ENCODE results near the gene PRKCE. TPM values are rescaled to one million over a fixed set of nuclear protein-coding genes. Genes with fewer than 3 reads are reported as not detected.

Gene PRKCE
- total RNA-seq, 1 donor from 2014 or later, result 12.0 TPM

DNA sequence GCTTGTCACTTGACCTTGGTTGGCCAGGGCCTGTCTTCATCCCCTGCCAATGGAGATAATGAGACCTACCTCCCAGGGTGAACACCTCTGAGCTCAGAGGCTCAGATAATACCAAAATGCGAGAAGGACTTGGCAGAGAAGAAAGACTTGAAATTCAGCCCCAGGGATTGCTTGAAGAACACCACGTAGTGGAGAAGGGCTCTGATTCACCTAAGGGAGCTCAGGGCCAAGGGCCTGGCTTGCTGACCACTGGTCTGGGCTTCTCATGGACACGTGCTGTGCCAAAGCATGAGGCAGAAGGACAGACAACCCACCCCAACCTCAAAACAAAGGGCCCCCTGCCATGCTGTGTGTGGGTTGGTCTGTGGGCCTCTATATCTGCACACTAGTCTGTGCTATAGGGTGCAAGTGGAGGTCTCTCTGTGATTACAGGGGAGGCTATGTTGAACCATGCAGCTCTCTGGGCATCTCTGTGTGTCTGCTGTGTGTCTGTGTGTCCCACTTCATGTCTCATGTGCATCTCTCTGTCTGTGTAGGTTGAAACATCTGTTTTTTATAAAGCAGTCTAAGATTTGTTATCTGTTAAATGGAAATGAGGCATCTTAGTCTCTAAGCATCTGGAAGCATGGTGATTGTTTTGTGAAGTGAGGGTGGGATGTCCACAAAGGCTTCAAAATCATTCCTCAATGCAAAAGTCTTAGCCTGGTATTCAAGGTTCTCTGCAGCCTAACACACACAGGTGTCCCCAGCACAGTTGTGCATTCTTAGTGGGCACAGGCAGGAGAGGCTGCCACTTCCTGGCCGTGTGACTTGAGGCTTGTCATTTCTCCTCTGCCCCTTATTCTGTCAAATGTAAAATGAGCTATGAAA lies 584.8 kb downstream of the PRKCE start:
- DNase-seq (ENCODE audit: low spot score), result no peak
- TF ChIP-seq, protein P1, sequence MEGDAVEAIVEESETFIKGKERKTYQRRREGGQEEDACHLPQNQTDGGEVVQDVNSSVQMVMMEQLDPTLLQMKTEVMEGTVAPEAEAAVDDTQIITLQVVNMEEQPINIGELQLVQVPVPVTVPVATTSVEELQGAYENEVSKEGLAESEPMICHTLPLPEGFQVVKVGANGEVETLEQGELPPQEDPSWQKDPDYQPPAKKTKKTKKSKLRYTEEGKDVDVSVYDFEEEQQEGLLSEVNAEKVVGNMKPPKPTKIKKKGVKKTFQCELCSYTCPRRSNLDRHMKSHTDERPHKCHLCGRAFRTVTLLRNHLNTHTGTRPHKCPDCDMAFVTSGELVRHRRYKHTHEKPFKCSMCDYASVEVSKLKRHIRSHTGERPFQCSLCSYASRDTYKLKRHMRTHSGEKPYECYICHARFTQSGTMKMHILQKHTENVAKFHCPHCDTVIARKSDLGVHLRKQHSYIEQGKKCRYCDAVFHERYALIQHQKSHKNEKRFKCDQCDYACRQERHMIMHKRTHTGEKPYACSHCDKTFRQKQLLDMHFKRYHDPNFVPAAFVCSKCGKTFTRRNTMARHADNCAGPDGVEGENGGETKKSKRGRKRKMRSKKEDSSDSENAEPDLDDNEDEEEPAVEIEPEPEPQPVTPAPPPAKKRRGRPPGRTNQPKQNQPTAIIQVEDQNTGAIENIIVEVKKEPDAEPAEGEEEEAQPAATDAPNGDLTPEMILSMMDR (IDR thresholded peaks at IDR 0.05), result no peak
- no peaks in the 10 kb centered on the region for H3K4me1 Mint-ChIP-seq (ENCODE audit: low read depth)
- no peak overlapping the region for H3K27ac Mint-ChIP-seq (ENCODE audit: unreplicated experiment)
- no peaks in the 10 kb centered on the region for H3K27me3 Mint-ChIP-seq (ENCODE audit: low read depth)
- H3K9me3 Mint-ChIP-seq (ENCODE audit: low read depth), result peaks cover 2% of the 10 kb centered on the region
- no peak overlapping the region for H3K4me3 Mint-ChIP-seq (ENCODE audit: unreplicated experiment)
- H3K36me3 Mint-ChIP-seq (ENCODE audit: low read depth), result peaks cover 2% of the 10 kb centered on the region

DNA sequence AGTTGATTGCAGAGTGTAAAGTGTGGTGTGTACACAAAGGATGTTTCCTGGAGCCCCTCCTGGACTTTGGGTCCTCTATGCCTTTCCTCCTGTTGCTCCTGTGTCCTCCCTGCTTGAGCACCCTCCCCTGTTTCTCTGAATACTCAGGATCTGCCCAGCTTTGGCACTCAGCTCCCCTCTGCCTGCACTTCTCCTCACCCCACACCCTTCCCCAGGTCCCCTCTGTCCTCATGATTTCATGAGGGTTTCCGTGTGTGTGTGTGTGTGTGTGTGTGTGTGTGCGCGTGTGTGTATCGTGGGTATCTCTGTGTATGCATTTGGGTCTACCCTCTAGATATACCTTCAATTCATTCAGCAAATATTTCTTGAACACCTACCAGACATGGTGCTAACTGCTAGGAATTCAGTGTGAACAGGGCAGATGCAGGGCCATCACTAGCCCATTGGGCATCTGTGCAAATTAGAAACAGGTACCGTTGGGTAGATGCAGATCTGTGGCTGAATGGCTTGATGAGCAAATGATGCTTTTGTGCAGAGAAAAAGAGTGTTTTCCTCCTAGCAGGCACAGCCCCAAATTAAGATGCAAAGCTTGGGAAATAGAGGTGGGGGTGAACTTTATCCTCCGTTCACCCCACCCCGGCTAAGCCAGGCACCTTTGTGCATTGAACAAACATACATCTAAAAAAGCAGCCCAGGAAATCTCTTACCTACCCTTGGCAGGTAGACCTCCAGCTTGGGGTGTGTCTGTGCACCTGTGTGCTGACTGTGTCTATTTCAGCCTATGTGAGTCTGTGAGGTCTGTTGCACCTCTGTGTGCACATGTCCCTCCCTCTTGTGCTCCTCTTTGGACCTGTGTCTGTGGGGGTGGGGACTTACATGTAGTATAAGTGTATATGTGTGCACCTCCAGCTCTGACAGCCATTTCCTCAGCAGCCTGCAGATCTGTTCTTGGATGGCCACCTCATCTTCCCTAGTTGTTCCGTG lies 585.7 kb downstream of the PRKCE start:
- TF ChIP-seq, protein P1 (IDR thresholded peaks at IDR 0.05), result no peak
- H3K4me1 Mint-ChIP-seq (ENCODE audit: low read depth), result no peaks in the 10 kb centered on the region
- peaks cover 5% of the 10 kb centered on the region for H3K9me3 Mint-ChIP-seq (ENCODE audit: low read depth)
- DNase-seq (ENCODE audit: low spot score), result no peak
- H3K27ac Mint-ChIP-seq (ENCODE audit: unreplicated experiment), result no peak overlapping the region
- no peak overlapping the region for H3K4me3 Mint-ChIP-seq (ENCODE audit: unreplicated experiment)
- H3K27me3 Mint-ChIP-seq (ENCODE audit: low read depth), result no peaks in the 10 kb centered on the region
- peaks cover 4% of the 10 kb centered on the region for H3K36me3 Mint-ChIP-seq (ENCODE audit: low read depth)

Other genes starting within 250 kb of the PRKCE start
- gene SRBD1, start 40.4 kb upstream of the PRKCE start, total RNA-seq, result 9.9 to 14.7 TPM (median 11.2 TPM) in 3 replicates